GM23338 (cell line): Measurements from ENCODE around the gene MAP3K6. TPM values are rescaled to one million over a fixed set of nuclear protein-coding genes. Genes with fewer than 3 reads are reported as not detected.

Experiments used
- ATAC-seq: fragments of 200-7000 bp; cut with Tn5 transposase; 3 replicates; pipeline ENCODE4 v1.9.1; 2020
- DNase-seq: peaks from one replicate; pipeline ENCODE4 v3.0.0-alpha.2; 2015; ENCODE audit warnings: low spot score
- H2AFZ ChIP-seq: fragments of 200-600 bp; sonication (generic); 2 replicates; pipeline ENCODE4 v1.8.0; 2016; ENCODE audit warnings: antibody characterized with exemption, mild to moderate bottlenecking, moderate library complexity
- H3F3A ChIP-seq: fragments of 200-600 bp; sonication (generic); replicated peaks from 2 replicates; pipeline ENCODE4 v1.8.0; 2017; ENCODE audit warnings: antibody characterized with exemption, mixed run types, low read depth
- H3K27ac ChIP-seq: fragments of 200-600 bp; sonication (generic); 2 replicates; pipeline ENCODE4 v1.6.1; 2016; ENCODE audit warnings: low read depth
- H3K27me3 ChIP-seq: fragments of 200-600 bp; sonication (generic); 2 replicates; pipeline ENCODE4 v1.8.0; 2016; ENCODE audit warnings: mild to moderate bottlenecking, mixed run types, moderate library complexity; ENCODE audit not compliant: insufficient read depth
- H3K36me3 ChIP-seq: fragments of 200-600 bp; sonication (generic); 2 replicates; pipeline ENCODE4 v1.8.0; 2016; ENCODE audit warnings: mild to moderate bottlenecking; ENCODE audit not compliant: insufficient read depth
- H3K4me1 ChIP-seq: fragments of 200-600 bp; sonication (generic); 2 replicates; pipeline ENCODE4 v1.8.0; 2016; ENCODE audit warnings: mild to moderate bottlenecking, moderate library complexity; ENCODE audit not compliant: insufficient read depth
- H3K4me2 ChIP-seq: fragments of 200-600 bp; sonication (generic); 2 replicates; pipeline ENCODE4 v1.7.1; 2017; ENCODE audit warnings: mixed run types
- H3K4me3 ChIP-seq: fragments of 200-600 bp; sonication (generic); 2 replicates; pipeline ENCODE4 v1.6.1; 2016; ENCODE audit warnings: mixed run types
- H3K79me2 ChIP-seq: fragments of 200-600 bp; sonication (generic); replicated peaks from 2 replicates; pipeline ENCODE4 v1.8.0; 2017; ENCODE audit warnings: mild to moderate bottlenecking; ENCODE audit not compliant: insufficient read depth
- H3K9me2 ChIP-seq: fragments of 200-600 bp; sonication (generic); 2 replicates; pipeline ENCODE4 v1.8.0; 2017; ENCODE audit not compliant: insufficient read depth
- H4K20me1 ChIP-seq: fragments of 200-600 bp; sonication (generic); replicated peaks from 2 replicates; pipeline ENCODE4 v1.8.0; 2017; ENCODE audit warnings: mild to moderate bottlenecking; ENCODE audit not compliant: insufficient read depth
- H3K27ac Mint-ChIP-seq: 2 replicates; pipeline ENCODE4 v1.8.0; 2020; ENCODE audit warnings: inconsistent platforms, mild to moderate bottlenecking, moderate library complexity, mixed read lengths
- H3K27me3 Mint-ChIP-seq: 3 replicates; pipeline ENCODE4 v1.8.0; 2022; ENCODE audit warnings: low read depth, mild to moderate bottlenecking, moderate library complexity, mixed read lengths, inconsistent platforms; ENCODE audit not compliant: insufficient read depth, poor library complexity
- H3K36me3 Mint-ChIP-seq: 3 replicates; pipeline ENCODE4 v1.8.0; 2021; ENCODE audit warnings: low read depth, mild to moderate bottlenecking, inconsistent platforms, moderate library complexity, mixed read lengths
- H3K4me1 Mint-ChIP-seq: 3 replicates; pipeline ENCODE4 v1.8.0; 2020; ENCODE audit warnings: mild to moderate bottlenecking, inconsistent platforms, mixed read lengths
- H3K4me3 Mint-ChIP-seq: 3 replicates; pipeline ENCODE4 v1.8.0; 2021; ENCODE audit warnings: moderate library complexity, mild to moderate bottlenecking, inconsistent platforms, mixed read lengths
- H3K9me3 Mint-ChIP-seq: 3 replicates; pipeline ENCODE4 v1.8.0; 2020; ENCODE audit warnings: moderate library complexity, mild to moderate bottlenecking, inconsistent platforms, mixed read lengths
- CREB1 ChIP-seq: fragments of 250-450 bp; sonication (Bioruptor Pico); IDR thresholded peaks from 2 replicates; pipeline ENCODE4 v1.5.0; 2020; ENCODE audit warnings: low read depth, mild to moderate bottlenecking, moderate library complexity
- CTCF ChIP-seq, 2 experiments: fragments of 200-600 bp in 1 of 2; sonication (generic) in 1 of 2; conservative IDR thresholded peaks; 2 replicates each; pipeline versions ENCODE4 v1.5.1 to v1.6.1; 2016 to 2017; ENCODE audit warnings: antibody characterized with exemption in 2 of 2, low read depth in 2 of 2, mild to moderate bottlenecking in 2 of 2, moderate library complexity in 1 of 2
- ETS1 ChIP-seq: IDR thresholded peaks from 2 replicates; pipeline ENCODE4 v1.6.1; 2016; ENCODE audit warnings: antibody characterized with exemption
- EZH2 ChIP-seq: fragments of 200-600 bp; sonication (generic); IDR thresholded peaks from one replicate; pipeline ENCODE4 v1.8.0; 2017; ENCODE audit warnings: antibody characterized with exemption, mild to moderate bottlenecking, low read depth; ENCODE audit not compliant: unreplicated experiment
- EZH2phosphoT487 ChIP-seq: fragments of 200-600 bp; sonication (generic); IDR thresholded peaks from one replicate; pipeline ENCODE4 v1.8.1; 2018; ENCODE audit warnings: antibody characterized with exemption; ENCODE audit not compliant: unreplicated experiment
- JUNB ChIP-seq: IDR thresholded peaks from one replicate; pipeline ENCODE4 v1.6.1; 2016; ENCODE audit warnings: antibody characterized with exemption; ENCODE audit not compliant: unreplicated experiment
- NANOG ChIP-seq: IDR thresholded peaks from 2 replicates; pipeline ENCODE4 v1.6.1; 2016; ENCODE audit warnings: antibody characterized with exemption, borderline replicate concordance
- POLR2AphosphoS5 ChIP-seq: IDR thresholded peaks from 2 replicates; pipeline ENCODE4 v1.6.1; 2016; ENCODE audit warnings: antibody characterized with exemption, low read depth
- REST ChIP-seq: IDR thresholded peaks from one replicate; pipeline ENCODE4 v1.6.1; 2018; ENCODE audit warnings: antibody characterized with exemption; ENCODE audit not compliant: unreplicated experiment
- STAT1 ChIP-seq: IDR thresholded peaks from one replicate; pipeline ENCODE4 v1.6.1; 2016; ENCODE audit warnings: antibody characterized with exemption; ENCODE audit not compliant: unreplicated experiment
- ZNF114 ChIP-seq: fragments of 250-450 bp; sonication (Bioruptor Pico); IDR thresholded peaks from 2 replicates; pipeline ENCODE4 v1.5.0; 2020; ENCODE audit warnings: mild to moderate bottlenecking, moderate library complexity
- ZNF331 ChIP-seq: fragments of 250-450 bp; sonication (Bioruptor Pico); IDR thresholded peaks from 2 replicates; pipeline ENCODE4 v1.5.0; 2020; ENCODE audit warnings: low read depth, mild to moderate bottlenecking, moderate library complexity
- ZNF462 ChIP-seq: fragments of 250-450 bp; sonication (Bioruptor Pico); IDR thresholded peaks from 2 replicates; pipeline ENCODE4 v1.5.0; 2020; ENCODE audit warnings: mild to moderate bottlenecking, moderate library complexity
- polyA plus RNA-seq: library from polyadenylated mRNA; unstranded; fragments of >200 nt; fragmentation: Nextera tagmentation; extraction: Ambion mirVana; gene quantifications from 2 replicates; pipeline ENCODE4 v1.2.1, GENCODE V29; 2016
- total RNA-seq: library from RNA; depleted of rRNA; stranded (reverse); fragments of >200 nt; shearing (Covaris generic); gene quantifications from 2 replicates; pipeline ENCODE4 v1.2.3, GENCODE V29; 2014

The MAP3K6 gene
- total and polyA plus RNA-seq, 2 experiments from 2014 or later: 8.2 to 10.6 TPM

GRCh38 chr1:27357281-27358037, 9.3 kb downstream of the MAP3K6 start:
- H3K9me3 Mint-ChIP-seq: no peaks in the 10 kb centered on the region
- Histone ChIP-seq H3K27ac (no peak overlapping the region), H3K4me3 (peak overlapping the region; percentile 51), H4K20me1 (no peaks in the 10 kb centered on the region), H3K36me3 (no peaks in the 10 kb centered on the region), H2AFZ (peak overlapping the region; percentile 80), H3K27me3 (peaks cover 47% of the 10 kb centered on the region), H3F3A (peaks cover 8% of the 10 kb centered on the region; the same call in 1 of the 2 replicates), H3K79me2 (no peaks in the 10 kb centered on the region), H3K4me2 (peak overlapping the region; percentile 84), H3K4me1 (peaks cover 14% of the 10 kb centered on the region), H3K9me2 (no peaks in the 10 kb centered on the region)
- H3K4me1 Mint-ChIP-seq: peaks cover 16% of the 10 kb centered on the region; the same call in 2 of the 3 replicates
- ATAC-seq (peak; percentile 72), DNase-seq (peak; percentile 87)
- H3K27me3 Mint-ChIP-seq: peaks cover 42% of the 10 kb centered on the region
- H3K4me3 Mint-ChIP-seq: peak overlapping the region; percentile 29; the same call in 1 of the 3 replicates
- H3K27ac Mint-ChIP-seq: no peak overlapping the region
- peaks cover 5% of the 10 kb centered on the region; the same call in 1 of the 3 replicates for H3K36me3 Mint-ChIP-seq
- TF ChIP-seq NANOG: no peak
- no peak for TF ChIP-seq REST
- TF ChIP-seq STAT1: no peak
- peak; percentile 81 to 97 for TF ChIP-seq CTCF (conservative IDR thresholded peaks at IDR 0.05; ENCODE audit: low read depth in 2 of 2)
- no peak for TF ChIP-seq ZNF114 (CRISPR knock-in tag)
- TF ChIP-seq EZH2: peak; percentile 35
- TF ChIP-seq ZNF331 (CRISPR knock-in tag): no peak
- no peak for TF ChIP-seq ETS1
- TF ChIP-seq CREB1: 0 out of 2 replicates have a peak, but pooled peaks have one; percentile 27
- TF ChIP-seq JUNB: no peak
- no peak for TF ChIP-seq POLR2AphosphoS5
- TF ChIP-seq EZH2phosphoT487: no peak
- no peak for TF ChIP-seq ZNF462 (CRISPR knock-in tag)
